ENCODE results near the gene TNK1.

The TNK1 gene

GRCh38 chr17:7384489-7385081, 3.7 kb downstream of the TNK1 start:
- TF ChIP-seq CTCF (IDR thresholded peaks at IDR 0.05; ENCODE audit: low read depth, low read length) (no peak), MAX (IDR thresholded peaks at IDR 0.05; ENCODE audit: low read depth, low read length) (no peak), POLR2A (IDR thresholded peaks at IDR 0.05; ENCODE audit: extremely low read depth, insufficient read length) (no peak), MYC (IDR thresholded peaks at IDR 0.05; ENCODE audit: low read depth, low read length) (no peak)
- DNase-seq (ENCODE audit: low read depth): no peak
- no peak overlapping the region for H3K4me3 ChIP-seq (ENCODE audit: low read depth, low read length)

GRCh38 chr17:7388856-7389255, 8.0 kb downstream of the TNK1 start:
- no peak for TF ChIP-seq MYC (IDR thresholded peaks at IDR 0.05; ENCODE audit: low read depth, low read length)
- no peak for TF ChIP-seq MAX (IDR thresholded peaks at IDR 0.05; ENCODE audit: low read depth, low read length)
- no peak for TF ChIP-seq POLR2A (IDR thresholded peaks at IDR 0.05; ENCODE audit: extremely low read depth, insufficient read length)
- no peak for TF ChIP-seq CTCF (IDR thresholded peaks at IDR 0.05; ENCODE audit: low read depth, low read length)
- DNase-seq (ENCODE audit: low read depth): no peak
- no peak overlapping the region for H3K4me3 ChIP-seq (ENCODE audit: low read depth, low read length)

GRCh38 chr17:7389924-7390910, 9.3 kb downstream of the TNK1 start:
- no peak overlapping the region for H3K4me3 ChIP-seq (ENCODE audit: low read depth, low read length)
- no peak for TF ChIP-seq MYC (IDR thresholded peaks at IDR 0.05; ENCODE audit: low read depth, low read length)
- DNase-seq (ENCODE audit: low read depth): no peak

- TF ChIP-seq MAX (IDR thresholded peaks at IDR 0.05; ENCODE audit: low read depth, low read length) (no peak), POLR2A (IDR thresholded peaks at IDR 0.05; ENCODE audit: extremely low read depth, insufficient read length) (no peak), CTCF (IDR thresholded peaks at IDR 0.05; ENCODE audit: low read depth, low read length) (no peak), MYC (IDR thresholded peaks at IDR 0.05; ENCODE audit: low read depth, low read length) (no peak)
- DNase-seq (ENCODE audit: low read depth): no peak
- no peak overlapping the region for H3K4me3 ChIP-seq (ENCODE audit: low read depth, low read length)
These were observed 10.4 kb downstream of the TNK1 start for GRCh38 chr17:7391307-7391706.

- no peak overlapping the region for H3K4me3 ChIP-seq (ENCODE audit: low read depth, low read length)
- DNase-seq (ENCODE audit: low read depth): no peak
- TF ChIP-seq MAX (IDR thresholded peaks at IDR 0.05; ENCODE audit: low read depth, low read length): no peak
- TF ChIP-seq MYC (IDR thresholded peaks at IDR 0.05; ENCODE audit: low read depth, low read length): no peak
- TF ChIP-seq POLR2A (IDR thresholded peaks at IDR 0.05; ENCODE audit: extremely low read depth, insufficient read length): no peak
- TF ChIP-seq CTCF (IDR thresholded peaks at IDR 0.05; ENCODE audit: low read depth, low read length): no peak
These were observed 12.1 kb downstream of the TNK1 start for GRCh38 chr17:7392696-7393612.

All from NB4 (cell line).